Gastrocnemius medialis (tissue), 4 donors: ENCODE data around the gene STOX2. TPM values are rescaled to one million over a fixed set of nuclear protein-coding genes. Genes with fewer than 3 reads are reported as not detected.
"Not testable (repeated sequence)": the region's sequence is repeated elsewhere in the genome, so short reads cannot be mapped to it uniquely, and the experiment has no call there.

Source experiments
- ATAC-seq, 2 donors: fragments of 150-250 bp; one replicate each; pipeline ENCODE4 v1.9.1; 2016
- DNase-seq, 2 donors: peaks; one replicate each; pipeline ENCODE4 v3.0.0-alpha.2; 2019
- H3K27ac ChIP-seq, 4 donors: fragments of 200-600 bp; sonication (generic); 1 replicate in 1 of 4; 2 replicates in 3 of 4; pipeline ENCODE4 v1.5.1; 2016 to 2018; ENCODE audit warnings: mild to moderate bottlenecking in 2 of 4, moderate library complexity in 1 of 4
- H3K27me3 ChIP-seq, 3 donors: fragments of 200-600 bp; sonication (generic) in 2 of 3; 1 replicate in 1 of 3; 2 replicates in 2 of 3; pipeline versions ENCODE4 v1.5.1 to v1.6.0; 2016 to 2019; ENCODE audit warnings: mild to moderate bottlenecking in 1 of 3, moderate library complexity in 1 of 3
- H3K36me3 ChIP-seq, 2 donors: fragments of 200-600 bp; sonication (generic) in 1 of 2; one replicate each; pipeline ENCODE4 v1.5.1; 2017 to 2018
- H3K4me1 ChIP-seq, 2 donors: fragments of 200-600 bp; sonication (generic) in 1 of 2; one replicate each; pipeline ENCODE4 v1.5.1; 2016 to 2017; ENCODE audit warnings: mild to moderate bottlenecking in 2 of 2
- H3K4me3 ChIP-seq, 4 donors: fragments of 200-600 bp; sonication (generic) in 3 of 4; 1 replicate in 1 of 4; 2 replicates in 3 of 4; pipeline ENCODE4 v1.5.1; 2016 to 2019; ENCODE audit warnings: mild to moderate bottlenecking in 2 of 4
- H3K9me3 ChIP-seq, 3 donors: fragments of 200-600 bp; sonication (generic) in 2 of 3; 1 replicate in 1 of 3; 2 replicates in 2 of 3; pipeline ENCODE4 v1.5.1; 2016 to 2019
- POLR2A ChIP-seq, 2 donors: fragments of 450-650 bp; IDR thresholded peaks; one replicate each; pipeline ENCODE4 v1.6.1; 2017; ENCODE audit warnings: antibody characterized with exemption in 2 of 2, mild to moderate bottlenecking in 2 of 2, moderate library complexity in 2 of 2
- in situ Hi-C, 4 donors: fragments of 200-750 bp; cut with MboI; loops; one replicate each; pipeline versions ENCODE4 v1.15.0 to v1.8.0; 2017; ENCODE audit warnings: low sequenced_read_pairs in 4 of 4
- intact Hi-C: fragments of 100-400 bp; cut with DNase I; formaldehyde crosslinking; loops from one replicate; pipeline ENCODE4 v1.15.1; 2023; ENCODE audit warnings: low total_unique reads
- total RNA-seq, 4 donors: library from RNA; depleted of rRNA; stranded (reverse); fragments of >200 nt; gene quantifications; one replicate each; pipeline versions ENCODE4 v1.1.0 to v1.2.3, GENCODE V29; 2016
- TF ChIP-seq, protein P1 (sequence below), 5 experiments: fragments of 450-650 bp in 3 of 5; fragments of 200-600 bp in 2 of 5; sonication (generic) in 2 of 5; IDR thresholded peaks in 4 of 5; conservative IDR thresholded peaks in 1 of 5; 1 replicate in 4 of 5; 2 replicates in 1 of 5; pipeline ENCODE4 v1.5.1; 2016 to 2019; ENCODE audit warnings: antibody characterized with exemption in 5 of 5, mild to moderate bottlenecking in 3 of 5, moderate library complexity in 3 of 5

STOX2 gene
- total RNA-seq, 4 donors from 2014 or later = 3.3 to 8.3 (median 5.9) TPM

DNA sequence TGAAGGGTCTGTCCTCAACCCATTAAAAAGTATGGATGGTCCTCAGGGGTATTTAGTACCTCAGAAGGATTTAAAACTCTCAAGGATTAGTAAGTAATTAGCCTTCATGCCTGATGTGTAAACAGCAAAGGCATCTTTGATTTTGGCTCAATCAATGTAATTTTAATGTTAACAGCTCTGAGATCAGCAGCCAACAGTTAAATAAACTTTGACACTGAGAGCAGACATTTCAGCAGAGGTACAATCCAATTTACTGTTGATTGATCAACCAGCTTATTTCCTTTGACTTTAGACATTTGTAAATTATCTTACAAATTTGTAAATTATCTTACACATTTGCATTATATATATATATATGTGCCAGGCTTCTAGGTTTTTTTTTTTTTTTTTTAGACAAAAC, 36.9 kb downstream of the STOX2 start:
- in situ Hi-C loops = no loop called here
- intact Hi-C loops = no loop called here
- Histone ChIP-seq H3K27me3 (no peaks in the 10 kb centered on the region), H3K27ac (no peak overlapping the region), H3K4me1 (no peaks in the 10 kb centered on the region), H3K36me3 (no peaks in the 10 kb centered on the region), H3K4me3 (no peak overlapping the region), H3K9me3 (no peaks in the 10 kb centered on the region)
- no peak for ATAC-seq
- no peak for TF ChIP-seq POLR2A (IDR thresholded peaks at IDR 0.05)
- TF ChIP-seq, protein P1, sequence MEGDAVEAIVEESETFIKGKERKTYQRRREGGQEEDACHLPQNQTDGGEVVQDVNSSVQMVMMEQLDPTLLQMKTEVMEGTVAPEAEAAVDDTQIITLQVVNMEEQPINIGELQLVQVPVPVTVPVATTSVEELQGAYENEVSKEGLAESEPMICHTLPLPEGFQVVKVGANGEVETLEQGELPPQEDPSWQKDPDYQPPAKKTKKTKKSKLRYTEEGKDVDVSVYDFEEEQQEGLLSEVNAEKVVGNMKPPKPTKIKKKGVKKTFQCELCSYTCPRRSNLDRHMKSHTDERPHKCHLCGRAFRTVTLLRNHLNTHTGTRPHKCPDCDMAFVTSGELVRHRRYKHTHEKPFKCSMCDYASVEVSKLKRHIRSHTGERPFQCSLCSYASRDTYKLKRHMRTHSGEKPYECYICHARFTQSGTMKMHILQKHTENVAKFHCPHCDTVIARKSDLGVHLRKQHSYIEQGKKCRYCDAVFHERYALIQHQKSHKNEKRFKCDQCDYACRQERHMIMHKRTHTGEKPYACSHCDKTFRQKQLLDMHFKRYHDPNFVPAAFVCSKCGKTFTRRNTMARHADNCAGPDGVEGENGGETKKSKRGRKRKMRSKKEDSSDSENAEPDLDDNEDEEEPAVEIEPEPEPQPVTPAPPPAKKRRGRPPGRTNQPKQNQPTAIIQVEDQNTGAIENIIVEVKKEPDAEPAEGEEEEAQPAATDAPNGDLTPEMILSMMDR (IDR thresholded peaks at IDR 0.05 in 4 of 5, conservative IDR thresholded peaks at IDR 0.05 in 1 of 5) = no peak
- no peak for DNase-seq

- ATAC-seq = no peak
- Histone ChIP-seq H3K27me3 (no peaks in the 10 kb centered on the region), H3K36me3 (no peaks in the 10 kb centered on the region), H3K4me1 (no peaks in the 10 kb centered on the region), H3K9me3 (no peaks in the 10 kb centered on the region), H3K27ac (no peak overlapping the region), H3K4me3 (no peak overlapping the region)
- TF ChIP-seq POLR2A (IDR thresholded peaks at IDR 0.05) = no peak
- TF ChIP-seq, protein P1 (IDR thresholded peaks at IDR 0.05 in 4 of 5, conservative IDR thresholded peaks at IDR 0.05 in 1 of 5) = no peak
- intact Hi-C loops (no loop called here), in situ Hi-C loops (no loop called here)
- DNase-seq = no peak
These were observed 40.6 kb downstream of the STOX2 start for GRCh38 chr4:183945741-183946140.

DNA sequence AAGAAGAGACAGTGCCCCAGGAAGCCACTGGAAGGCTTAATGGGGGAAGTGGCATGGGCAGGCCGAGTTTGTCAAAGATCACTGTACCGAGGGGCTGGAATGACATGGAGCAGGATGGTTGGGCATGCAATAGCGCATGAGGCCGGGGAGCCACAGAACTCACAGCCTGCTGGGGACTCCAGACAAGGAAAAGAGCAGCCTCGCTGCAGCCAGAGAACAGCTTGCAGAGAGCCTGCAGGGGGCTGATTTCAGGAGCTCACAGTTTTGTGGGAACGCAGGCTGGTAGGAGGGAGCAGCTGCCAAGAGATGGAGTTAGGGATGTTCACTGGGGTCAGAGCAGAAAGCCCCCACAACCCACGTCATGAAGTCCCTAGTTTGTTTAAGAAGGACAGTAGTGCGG, 45.4 kb downstream of the STOX2 start:
- no peaks in the 10 kb centered on the region for H3K9me3 ChIP-seq
- in situ Hi-C loops (no loop called here), intact Hi-C loops (no loop called here)
- H3K27ac ChIP-seq = no peak overlapping the region
- no peaks in the 10 kb centered on the region for H3K4me1 ChIP-seq
- DNase-seq (no peak), ATAC-seq (no peak)
- H3K36me3 ChIP-seq = no peaks in the 10 kb centered on the region
- H3K4me3 ChIP-seq = no peak overlapping the region
- TF ChIP-seq, protein P1 (IDR thresholded peaks at IDR 0.05 in 4 of 5, conservative IDR thresholded peaks at IDR 0.05 in 1 of 5) = no peak
- no peak for TF ChIP-seq POLR2A (IDR thresholded peaks at IDR 0.05)
- no peaks in the 10 kb centered on the region for H3K27me3 ChIP-seq

- in situ Hi-C loops, H3K36me3 ChIP-seq, intact Hi-C loops: not testable (repeated sequence)
These were observed 47.5 kb downstream of the STOX2 start for GRCh38 chr4:183952652-183953051.

DNA sequence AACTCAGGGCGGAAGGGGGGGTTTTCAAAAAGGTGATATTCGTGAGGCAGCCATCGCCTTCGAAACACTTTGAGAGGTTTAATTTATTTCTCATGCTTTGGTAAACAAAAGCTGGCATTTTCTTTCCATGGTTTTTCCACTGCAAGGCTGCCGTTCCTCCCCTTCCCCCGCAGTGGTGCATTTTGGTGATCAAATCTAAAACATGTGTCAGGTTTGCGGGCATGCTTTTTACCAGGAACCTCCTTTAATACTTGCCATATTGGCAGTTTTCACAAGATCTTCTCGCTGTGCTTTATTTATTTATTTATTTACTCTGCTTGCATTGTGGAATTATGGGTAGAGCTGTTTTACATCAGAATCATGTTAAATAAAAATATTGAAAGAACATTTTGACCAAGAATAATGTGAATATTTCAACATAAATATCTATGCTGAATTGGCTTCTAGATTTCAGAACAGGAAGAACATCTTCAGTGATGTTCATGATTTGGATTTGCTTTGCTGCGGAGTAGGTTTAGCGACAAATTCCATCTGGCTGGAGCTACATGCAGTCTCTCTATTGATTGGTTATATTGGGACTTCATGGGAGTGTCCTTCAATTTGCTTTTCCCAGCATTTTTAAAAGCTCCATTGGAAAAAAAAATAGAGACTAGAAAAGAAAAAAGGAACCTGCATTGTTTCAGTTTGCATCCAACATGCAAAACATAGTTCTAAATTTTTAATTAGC, 54.4 kb downstream of the STOX2 start:
- in situ Hi-C loops = no loop called here
- peak overlapping the region; percentile 38 to 45 (median 42) for H3K4me3 ChIP-seq
- ATAC-seq (no peak), DNase-seq (no peak)
- H3K36me3 ChIP-seq = no peaks in the 10 kb centered on the region
- intact Hi-C loops = loop anchor here (2.0 kb wide), 1 partner anchor 29 kb away; no protein-coding TSS in a partner anchor
- no peaks in the 10 kb centered on the region for H3K27me3 ChIP-seq
- no peaks in the 10 kb centered on the region for H3K9me3 ChIP-seq
- H3K4me1 ChIP-seq = peaks cover 0 to 9% of the 10 kb centered on the region in 2 donors
- TF ChIP-seq, protein P1 (IDR thresholded peaks at IDR 0.05 in 4 of 5, conservative IDR thresholded peaks at IDR 0.05 in 1 of 5) = no peak
- TF ChIP-seq POLR2A (IDR thresholded peaks at IDR 0.05) = no peak
- H3K27ac ChIP-seq = peak overlapping the region in 2 of 4 donors; percentile 32 to 38

More at GRCh38 chr4:183952652-183953051, 47.5 kb downstream of the STOX2 start:
- H3K27ac ChIP-seq, ATAC-seq, H3K9me3 ChIP-seq, DNase-seq, H3K27me3 ChIP-seq, H3K4me3 ChIP-seq, H3K4me1 ChIP-seq: not testable (repeated sequence)
